Testis (tissue), 3 donors: ENCODE results near the gene TGFBRAP1. TPM values are rescaled to one million over a fixed set of nuclear protein-coding genes. Genes with fewer than 3 reads are reported as not detected.

Source experiments
- DNase-seq: peaks from one replicate; pipeline ENCODE4 v3.0.0-alpha.2; 2019
- H3K27ac ChIP-seq, 2 donors: fragments of 200-600 bp; sonication (generic); one replicate each; pipeline ENCODE4 v1.5.1; 2019
- H3K27me3 ChIP-seq: fragments of 200-600 bp; sonication (generic); one replicate; pipeline ENCODE4 v1.5.1; 2019
- H3K36me3 ChIP-seq: fragments of 200-600 bp; sonication (generic); one replicate; pipeline ENCODE4 v1.5.1; 2017; ENCODE audit warnings: low read depth; ENCODE audit errors: missing control alignments
- H3K4me1 ChIP-seq: fragments of 200-600 bp; sonication (generic); one replicate; pipeline ENCODE4 v1.5.1; 2019
- H3K4me3 ChIP-seq, 2 donors: fragments of 200-600 bp; sonication (generic); one replicate each; pipeline ENCODE4 v1.5.1; 2017 to 2019
- H3K9me3 ChIP-seq: fragments of 200-600 bp; sonication (generic); one replicate; pipeline ENCODE4 v1.5.1; 2017
- POLR2A ChIP-seq: fragments of 450-650 bp; IDR thresholded peaks from one replicate; pipeline ENCODE4 v1.6.1; 2017; ENCODE audit warnings: antibody characterized with exemption, mild to moderate bottlenecking, moderate library complexity
- WGBS, 2 donors: methylation state at CpG; one replicate each; pipeline ENCODE4 v1.1.5; 2018; 5-methylcytosine and 5-hydroxymethylcytosine counted together
- intact Hi-C: fragments of 100-400 bp; cut with DNase I; formaldehyde crosslinking; loops from one replicate; pipeline ENCODE4 v1.15.1; 2023; ENCODE audit warnings: low total_unique reads
- polyA plus RNA-seq: library from polyadenylated mRNA; stranded (reverse); fragments of 350-450 nt; fragmentation: Illumina TruSeq; extraction: RNeasy Lipid Tissue Mini Kit (QIAGEN cat#74804); gene quantifications from one replicate; pipeline ENCODE4 v1.2.3, GENCODE V29; 2014; ENCODE audit warnings: low read depth, low replicate concordance; ENCODE audit not compliant: insufficient read depth
- total RNA-seq, 2 donors: library from RNA; depleted of rRNA; stranded (reverse); fragments of >200 nt; gene quantifications; one replicate each; pipeline ENCODE4 v1.2.3, GENCODE V29; 2016
- TF ChIP-seq, protein P1 (sequence below), 3 experiments: fragments of 450-650 bp in 2 of 3; fragments of 200-600 bp in 1 of 3; sonication (generic) in 1 of 3; IDR thresholded peaks; one replicate each; pipeline ENCODE4 v1.5.1; 2016 to 2019; ENCODE audit warnings: antibody characterized with exemption in 3 of 3, mild to moderate bottlenecking in 2 of 3, moderate library complexity in 1 of 3

Gene TGFBRAP1
- total and polyA plus RNA-seq, 3 donors from 2014 or later, result 7.3 to 16.3 (median 10.8) TPM

DNA sequence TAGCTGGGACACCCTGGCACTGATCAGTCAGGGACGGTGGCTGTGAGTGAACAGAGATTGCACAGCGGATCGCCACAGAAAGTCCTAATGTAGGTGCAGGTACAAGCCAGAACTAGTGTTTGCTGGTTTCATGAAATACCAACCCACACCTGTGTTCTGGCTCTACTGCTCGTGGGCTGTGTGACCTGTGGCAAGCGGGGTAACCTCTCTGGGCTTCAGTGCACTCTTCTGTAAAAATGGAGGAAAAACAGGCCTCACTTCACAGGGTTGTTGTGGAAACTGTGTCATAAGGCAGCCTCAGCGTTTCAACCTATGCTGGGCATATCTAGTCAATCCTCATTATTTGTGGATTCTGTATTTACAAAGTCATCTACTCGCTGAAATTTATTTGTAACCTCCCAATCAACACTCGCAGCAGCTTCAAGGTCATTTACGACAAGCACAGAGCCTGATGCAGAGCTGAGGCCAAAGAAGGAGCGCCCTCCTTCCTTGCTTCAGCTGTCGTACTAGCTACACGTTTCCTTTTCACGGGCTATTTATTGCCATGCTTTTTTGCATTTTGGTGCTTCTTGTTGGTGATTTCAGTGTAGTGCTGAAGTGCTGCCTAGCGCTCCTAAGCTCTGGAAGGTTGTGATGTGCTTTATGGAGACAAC is 58.0 kb downstream of the TGFBRAP1 start:
- Histone ChIP-seq H3K27me3 (no peaks in the 10 kb centered on the region), H3K27ac (no peak overlapping the region), H3K4me1 (peaks cover 4% of the 10 kb centered on the region), H3K36me3 (no peaks in the 10 kb centered on the region), H3K4me3 (no peak overlapping the region), H3K9me3 (no peaks in the 10 kb centered on the region)
- intact Hi-C loops, result no loop called here
- 72 to 79% methylated on average over 14 of the region's 14 CpGs for WGBS, 2 donors
- TF ChIP-seq, protein P1, sequence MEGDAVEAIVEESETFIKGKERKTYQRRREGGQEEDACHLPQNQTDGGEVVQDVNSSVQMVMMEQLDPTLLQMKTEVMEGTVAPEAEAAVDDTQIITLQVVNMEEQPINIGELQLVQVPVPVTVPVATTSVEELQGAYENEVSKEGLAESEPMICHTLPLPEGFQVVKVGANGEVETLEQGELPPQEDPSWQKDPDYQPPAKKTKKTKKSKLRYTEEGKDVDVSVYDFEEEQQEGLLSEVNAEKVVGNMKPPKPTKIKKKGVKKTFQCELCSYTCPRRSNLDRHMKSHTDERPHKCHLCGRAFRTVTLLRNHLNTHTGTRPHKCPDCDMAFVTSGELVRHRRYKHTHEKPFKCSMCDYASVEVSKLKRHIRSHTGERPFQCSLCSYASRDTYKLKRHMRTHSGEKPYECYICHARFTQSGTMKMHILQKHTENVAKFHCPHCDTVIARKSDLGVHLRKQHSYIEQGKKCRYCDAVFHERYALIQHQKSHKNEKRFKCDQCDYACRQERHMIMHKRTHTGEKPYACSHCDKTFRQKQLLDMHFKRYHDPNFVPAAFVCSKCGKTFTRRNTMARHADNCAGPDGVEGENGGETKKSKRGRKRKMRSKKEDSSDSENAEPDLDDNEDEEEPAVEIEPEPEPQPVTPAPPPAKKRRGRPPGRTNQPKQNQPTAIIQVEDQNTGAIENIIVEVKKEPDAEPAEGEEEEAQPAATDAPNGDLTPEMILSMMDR (IDR thresholded peaks at IDR 0.05), result no peak
- TF ChIP-seq POLR2A, result no peak
- DNase-seq, result no peak

DNA sequence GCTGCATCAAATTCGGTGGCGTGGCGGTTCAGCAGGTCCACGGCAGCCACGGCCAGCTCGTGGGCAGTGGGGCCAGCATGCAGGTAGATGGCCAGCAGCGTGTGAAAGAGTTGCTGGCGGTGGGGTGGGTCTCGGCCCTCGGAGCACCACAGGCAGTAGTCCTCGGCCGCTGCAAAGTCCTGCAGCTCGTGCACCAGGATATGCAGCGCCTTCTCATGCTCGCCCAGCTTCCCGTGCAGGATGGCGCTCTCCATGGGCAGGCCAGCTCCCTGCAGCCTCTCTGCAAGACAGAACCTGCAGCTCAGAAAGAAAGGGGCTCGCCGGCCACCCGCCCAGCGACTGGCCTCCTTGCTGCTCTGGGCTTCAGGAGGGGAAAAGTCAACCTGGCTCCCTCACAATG is 60.1 kb downstream of the TGFBRAP1 start:
- Histone ChIP-seq H3K4me3 (no peak overlapping the region), H3K27ac (no peak overlapping the region), H3K27me3 (no peaks in the 10 kb centered on the region), H3K9me3 (no peaks in the 10 kb centered on the region), H3K4me1 (peaks cover 4% of the 10 kb centered on the region), H3K36me3 (no peaks in the 10 kb centered on the region)
- WGBS, 2 donors, result 94 to 95% methylated on average over 15 to 21 of the region's 21 CpGs
- DNase-seq, result no peak
- TF ChIP-seq, protein P1 (IDR thresholded peaks at IDR 0.05), result no peak
- no peak for TF ChIP-seq POLR2A
- intact Hi-C loops, result no loop called here

DNA sequence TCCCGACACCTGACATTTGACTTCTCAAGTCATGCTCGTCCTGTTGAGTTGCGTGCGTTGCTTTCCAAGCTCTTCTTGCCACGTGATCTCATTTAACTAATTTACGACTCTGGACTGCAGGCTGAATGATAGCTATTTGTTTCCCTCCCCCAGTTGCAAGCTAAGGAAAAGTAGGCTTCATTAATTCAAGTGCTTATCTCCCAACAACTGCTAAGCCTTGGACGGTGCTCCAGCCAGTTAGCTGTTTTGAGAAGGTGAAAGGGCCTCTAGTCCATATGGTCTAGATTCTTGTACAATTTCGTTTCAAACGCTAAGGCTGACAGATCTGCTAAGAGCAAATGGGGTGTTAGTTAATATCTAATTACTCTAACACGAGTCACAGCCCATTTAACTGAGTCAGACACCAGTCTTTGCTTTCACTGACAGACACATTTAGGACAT is 66.9 kb downstream of the TGFBRAP1 start:
- WGBS, 2 donors, result 60 to 67% methylated on average over 10 of the region's 10 CpGs

DNA sequence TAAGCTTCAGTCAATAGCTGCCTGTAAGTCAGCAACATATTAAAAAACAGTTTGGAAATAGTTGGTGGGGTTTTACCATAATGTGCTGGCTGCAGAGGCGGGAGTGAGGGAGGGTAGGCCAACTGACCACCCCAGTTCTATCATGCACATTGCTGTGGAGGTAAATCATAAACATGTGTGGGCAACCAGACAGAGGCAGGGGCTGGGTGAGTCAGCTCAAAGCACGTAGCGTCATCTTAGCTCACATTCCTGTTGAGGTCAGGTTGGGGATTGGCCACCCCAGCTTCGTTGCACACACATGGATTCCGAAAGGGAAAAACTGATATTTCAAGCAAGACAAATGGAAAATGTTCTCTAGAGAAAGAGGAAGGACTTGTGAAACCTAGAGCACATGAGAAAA is 68.5 kb downstream of the TGFBRAP1 start:
- DNase-seq, result no peak
- WGBS, 2 donors, result 75 to 83% methylated on average over 5 of the region's 5 CpGs
- no peaks in the 10 kb centered on the region for H3K36me3 ChIP-seq
- no peak overlapping the region for H3K27ac ChIP-seq
- TF ChIP-seq POLR2A, result no peak
- TF ChIP-seq, protein P1 (IDR thresholded peaks at IDR 0.05), result no peak
- H3K4me1 ChIP-seq, result no peaks in the 10 kb centered on the region
- H3K27me3 ChIP-seq, result no peaks in the 10 kb centered on the region
- no peaks in the 10 kb centered on the region for H3K9me3 ChIP-seq
- no peak overlapping the region for H3K4me3 ChIP-seq
- intact Hi-C loops, result no loop called here

More for the DNA sequence above, 66.9 kb downstream of the TGFBRAP1 start:
- H3K27ac ChIP-seq, result no peak overlapping the region
- H3K9me3 ChIP-seq, result no peaks in the 10 kb centered on the region
- intact Hi-C loops, result no loop called here
- H3K4me1 ChIP-seq, result no peaks in the 10 kb centered on the region
- no peak overlapping the region for H3K4me3 ChIP-seq
- no peak for TF ChIP-seq POLR2A
- TF ChIP-seq, protein P1 (IDR thresholded peaks at IDR 0.05), result no peak
- no peaks in the 10 kb centered on the region for H3K27me3 ChIP-seq
- DNase-seq, result no peak
- no peaks in the 10 kb centered on the region for H3K36me3 ChIP-seq

DNA sequence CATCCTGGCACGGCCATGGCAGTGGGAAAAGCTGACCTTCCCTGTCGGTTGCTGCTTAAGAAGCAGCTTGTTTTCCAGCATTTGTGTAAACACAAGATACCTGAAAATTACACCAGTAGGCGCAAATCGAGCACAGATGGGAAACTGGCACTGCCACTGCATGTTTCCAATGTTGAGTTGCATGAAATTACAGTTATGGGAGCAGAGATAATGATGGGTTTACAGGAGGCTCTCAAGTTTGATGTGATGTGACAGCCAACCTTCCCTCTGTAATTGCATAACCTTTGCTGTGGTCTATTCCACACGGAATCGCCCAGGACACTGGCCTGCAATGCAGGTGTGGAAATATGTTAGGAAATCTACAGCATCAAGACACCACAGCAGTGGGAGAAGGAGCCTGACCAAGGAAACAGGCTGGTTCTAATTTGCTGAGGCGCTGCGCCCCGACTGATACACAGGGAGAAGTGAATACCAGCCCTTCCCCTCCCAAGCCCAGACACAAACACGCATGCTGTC is 70.6 kb downstream of the TGFBRAP1 start:
- H3K27me3 ChIP-seq, result no peaks in the 10 kb centered on the region
- H3K4me3 ChIP-seq, result no peak overlapping the region
- no peaks in the 10 kb centered on the region for H3K9me3 ChIP-seq
- intact Hi-C loops, result no loop called here
- no peak overlapping the region for H3K27ac ChIP-seq
- TF ChIP-seq POLR2A, result no peak
- TF ChIP-seq, protein P1 (IDR thresholded peaks at IDR 0.05), result no peak
- H3K36me3 ChIP-seq, result no peaks in the 10 kb centered on the region
- no peak for DNase-seq
- H3K4me1 ChIP-seq, result no peaks in the 10 kb centered on the region
- WGBS, 2 donors, result 82 to 90% methylated on average over 10 of the region's 10 CpGs
